ENCODE data around the gene SYNPR.

DNA sequence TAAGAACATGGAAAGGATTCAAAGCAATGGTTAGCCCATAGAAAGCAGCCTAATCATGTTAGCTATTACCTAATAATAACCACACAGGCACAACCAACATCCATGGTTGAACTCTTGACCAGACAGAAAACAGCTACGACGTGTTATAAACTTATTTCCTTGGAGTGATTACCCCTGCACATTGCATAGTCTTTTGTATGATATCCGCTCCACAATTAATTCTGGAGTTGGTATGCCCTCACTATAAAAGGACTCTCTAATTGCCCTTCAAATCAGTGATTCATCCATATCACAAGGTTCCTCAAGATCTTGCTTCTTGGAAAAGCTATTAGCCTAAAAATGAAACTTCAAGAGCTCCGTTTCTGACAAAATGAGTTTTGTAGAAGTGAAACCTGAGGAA lies 117.9 kb downstream of the SYNPR start:
- TF ChIP-seq, protein P1, sequence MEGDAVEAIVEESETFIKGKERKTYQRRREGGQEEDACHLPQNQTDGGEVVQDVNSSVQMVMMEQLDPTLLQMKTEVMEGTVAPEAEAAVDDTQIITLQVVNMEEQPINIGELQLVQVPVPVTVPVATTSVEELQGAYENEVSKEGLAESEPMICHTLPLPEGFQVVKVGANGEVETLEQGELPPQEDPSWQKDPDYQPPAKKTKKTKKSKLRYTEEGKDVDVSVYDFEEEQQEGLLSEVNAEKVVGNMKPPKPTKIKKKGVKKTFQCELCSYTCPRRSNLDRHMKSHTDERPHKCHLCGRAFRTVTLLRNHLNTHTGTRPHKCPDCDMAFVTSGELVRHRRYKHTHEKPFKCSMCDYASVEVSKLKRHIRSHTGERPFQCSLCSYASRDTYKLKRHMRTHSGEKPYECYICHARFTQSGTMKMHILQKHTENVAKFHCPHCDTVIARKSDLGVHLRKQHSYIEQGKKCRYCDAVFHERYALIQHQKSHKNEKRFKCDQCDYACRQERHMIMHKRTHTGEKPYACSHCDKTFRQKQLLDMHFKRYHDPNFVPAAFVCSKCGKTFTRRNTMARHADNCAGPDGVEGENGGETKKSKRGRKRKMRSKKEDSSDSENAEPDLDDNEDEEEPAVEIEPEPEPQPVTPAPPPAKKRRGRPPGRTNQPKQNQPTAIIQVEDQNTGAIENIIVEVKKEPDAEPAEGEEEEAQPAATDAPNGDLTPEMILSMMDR (IDR thresholded peaks at IDR 0.05), result no peak
- TF ChIP-seq POLR2A (IDR thresholded peaks at IDR 0.05; ENCODE audit: low read depth) (no peak), POLR2AphosphoS5 (IDR thresholded peaks at IDR 0.05) (no peak)
